ENCODE results near the gene ZDHHC17. TPM values are rescaled to one million over a fixed set of nuclear protein-coding genes. Genes with fewer than 3 reads are reported as not detected.
"Not testable (repeated sequence)": the region's sequence is repeated elsewhere in the genome, so short reads cannot be mapped to it uniquely, and the experiment has no call there.

Gene ZDHHC17
- total RNA-seq, result 26.9 and 28.5 TPM in 2 replicates

DNA sequence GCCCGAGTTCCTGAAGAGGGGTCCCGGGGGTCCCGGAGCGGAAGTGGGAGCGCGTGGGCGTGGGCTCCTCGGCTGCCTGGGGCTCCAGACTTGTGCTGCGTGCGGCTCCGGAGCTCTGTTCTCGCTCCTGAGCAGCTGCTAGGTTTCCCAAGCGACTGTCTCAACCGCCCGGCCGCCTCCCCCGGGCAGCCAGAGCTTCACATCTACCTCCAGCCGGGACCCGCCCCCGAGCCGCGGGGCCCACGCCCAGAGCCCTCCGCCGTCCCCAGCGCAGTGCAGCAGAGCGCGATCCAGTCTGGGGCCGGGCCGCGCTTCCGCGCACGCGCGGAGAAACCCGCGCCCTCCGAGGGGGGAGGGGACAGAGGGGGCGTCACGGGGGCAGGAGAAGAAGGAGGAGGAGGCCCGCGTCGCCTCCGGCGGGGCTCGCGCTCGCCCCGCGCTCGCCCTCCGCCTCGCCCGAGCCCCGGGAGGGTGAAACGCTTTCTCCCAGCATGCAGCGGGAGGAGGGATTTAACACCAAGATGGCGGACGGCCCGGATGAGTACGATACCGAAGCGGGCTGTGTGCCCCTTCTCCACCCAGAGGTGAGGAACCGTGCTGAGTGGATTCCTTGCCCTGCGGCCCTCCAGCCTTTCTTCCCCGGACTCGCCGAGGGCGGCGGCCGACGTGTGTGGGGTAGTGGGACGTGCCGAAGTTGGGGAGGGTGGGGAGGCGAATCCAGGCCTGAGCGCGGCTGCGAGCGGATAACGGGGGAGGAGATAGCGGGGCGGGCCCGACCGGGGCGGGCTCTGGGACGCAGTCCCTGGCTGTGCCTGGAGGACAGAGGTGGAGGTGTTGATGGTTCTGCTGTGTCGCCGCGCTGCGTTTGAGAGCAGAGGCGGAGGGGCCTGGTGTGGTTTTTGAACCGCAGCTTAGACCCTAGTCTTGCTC lies at the start of gene ZDHHC17:
ZDHHC17 (plus strand) TSS at position 370 of the 930 bp plus-strand sequence; CDS start at position 492, 122 bp downstream.
- intact Hi-C loops (cut with micrococcal nuclease), result loop anchor here (1.0 to 10.0 kb wide), 7 partner anchors 27 to 1249 kb away; partner anchors contain the start of genes BBS10, E2F7, KRR1 and NAP1L1

DNA sequence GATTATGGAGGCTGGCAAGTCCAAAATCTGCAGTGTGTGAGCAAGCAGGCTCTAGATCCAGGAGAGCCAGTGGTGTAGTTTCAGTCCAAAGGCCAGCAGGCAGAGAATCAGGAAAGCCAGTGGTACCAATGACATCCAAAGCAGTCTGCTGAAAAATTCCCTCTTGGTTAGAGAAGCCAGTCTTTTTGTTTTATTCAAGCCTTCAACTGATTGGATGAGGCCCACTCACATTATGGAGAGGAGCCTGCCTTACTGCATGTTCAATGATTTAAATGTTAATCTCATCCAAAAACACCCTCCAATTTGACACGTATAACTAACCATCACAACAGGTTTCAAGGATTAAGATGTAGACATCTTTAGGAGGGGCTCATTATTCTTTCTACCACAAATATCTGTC lies 49.5 kb upstream of the ZDHHC17 start:
- intact Hi-C loops (cut with micrococcal nuclease), result no loop called here

GRCh38 chr12:76714861-76715260 lies 49.1 kb upstream of the ZDHHC17 start:
- intact Hi-C loops (cut with micrococcal nuclease), result no loop called here

DNA sequence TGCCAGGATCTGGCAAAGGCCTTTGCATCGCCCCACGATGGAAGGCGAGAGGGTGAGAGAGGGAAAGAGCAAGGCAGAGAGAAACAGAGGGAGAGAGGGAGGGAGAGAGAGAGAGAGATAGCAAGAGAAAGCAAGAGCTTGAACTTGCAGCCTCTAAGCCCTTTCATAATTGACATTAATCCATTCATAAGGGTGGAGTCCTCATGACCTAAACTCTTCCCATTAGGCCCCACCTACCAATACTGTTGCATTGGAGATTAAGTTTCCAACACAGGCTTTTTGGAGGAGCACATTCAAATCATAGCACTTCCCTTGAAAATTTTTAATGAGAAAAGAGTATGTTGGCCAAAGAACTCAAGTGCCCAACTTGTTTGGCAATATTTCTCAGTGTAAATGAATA lies 48.6 kb upstream of the ZDHHC17 start:
- intact Hi-C loops (cut with micrococcal nuclease), result no loop called here

DNA sequence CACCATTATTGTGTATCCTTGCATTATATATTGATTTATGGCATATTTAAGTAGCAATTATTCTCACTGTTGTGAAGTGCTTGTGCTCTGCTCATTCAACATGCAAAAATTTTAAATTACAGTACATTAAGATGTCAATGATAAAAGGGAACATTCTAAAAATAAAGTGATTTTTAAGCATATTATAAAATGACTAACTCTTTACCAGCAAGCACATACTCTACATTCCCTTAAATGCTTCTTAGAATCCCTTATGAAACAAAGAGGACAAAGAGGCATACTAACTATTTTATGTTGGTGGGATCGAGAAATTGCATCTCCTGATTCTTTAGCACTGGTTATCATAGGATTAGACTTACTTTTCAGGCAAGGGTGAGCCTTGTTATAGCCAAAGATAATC lies 46.6 kb upstream of the ZDHHC17 start:
- intact Hi-C loops (cut with micrococcal nuclease), result no loop called here

- intact Hi-C loops (cut with micrococcal nuclease), result no loop called here
These were observed 44.5 kb upstream of the ZDHHC17 start for GRCh38 chr12:76719171-76720041.

- intact Hi-C loops (cut with micrococcal nuclease), result no loop called here
These were observed 43.8 kb upstream of the ZDHHC17 start for GRCh38 chr12:76720068-76720467.

GRCh38 chr12:76726626-76727025 lies 37.3 kb upstream of the ZDHHC17 start:
- intact Hi-C loops (cut with micrococcal nuclease), result no loop called here

DNA sequence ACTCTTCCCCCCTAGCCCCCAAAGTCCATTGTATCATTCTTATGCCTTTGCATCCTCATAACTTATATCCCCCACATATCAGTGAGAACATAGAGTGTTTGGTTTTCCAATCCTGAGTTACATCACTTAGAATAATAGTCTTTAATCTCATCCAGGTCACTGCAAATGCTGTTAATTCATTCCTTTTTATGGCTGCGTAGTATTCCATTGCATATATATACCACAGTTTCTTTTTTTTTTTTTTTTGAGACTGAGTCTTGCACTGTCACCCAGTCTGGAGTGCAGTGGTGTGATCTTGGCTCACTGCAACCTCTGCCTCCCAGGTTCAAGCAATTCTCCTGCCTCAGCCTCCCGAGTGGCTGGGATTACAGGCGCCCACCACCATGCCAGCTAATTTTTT lies 31.7 kb upstream of the ZDHHC17 start:
- intact Hi-C loops (cut with micrococcal nuclease), result not testable (repeated sequence)

- intact Hi-C loops (cut with micrococcal nuclease), result not testable (repeated sequence)
These were observed 26.2 kb upstream of the ZDHHC17 start for GRCh38 chr12:76737689-76738088.

DNA sequence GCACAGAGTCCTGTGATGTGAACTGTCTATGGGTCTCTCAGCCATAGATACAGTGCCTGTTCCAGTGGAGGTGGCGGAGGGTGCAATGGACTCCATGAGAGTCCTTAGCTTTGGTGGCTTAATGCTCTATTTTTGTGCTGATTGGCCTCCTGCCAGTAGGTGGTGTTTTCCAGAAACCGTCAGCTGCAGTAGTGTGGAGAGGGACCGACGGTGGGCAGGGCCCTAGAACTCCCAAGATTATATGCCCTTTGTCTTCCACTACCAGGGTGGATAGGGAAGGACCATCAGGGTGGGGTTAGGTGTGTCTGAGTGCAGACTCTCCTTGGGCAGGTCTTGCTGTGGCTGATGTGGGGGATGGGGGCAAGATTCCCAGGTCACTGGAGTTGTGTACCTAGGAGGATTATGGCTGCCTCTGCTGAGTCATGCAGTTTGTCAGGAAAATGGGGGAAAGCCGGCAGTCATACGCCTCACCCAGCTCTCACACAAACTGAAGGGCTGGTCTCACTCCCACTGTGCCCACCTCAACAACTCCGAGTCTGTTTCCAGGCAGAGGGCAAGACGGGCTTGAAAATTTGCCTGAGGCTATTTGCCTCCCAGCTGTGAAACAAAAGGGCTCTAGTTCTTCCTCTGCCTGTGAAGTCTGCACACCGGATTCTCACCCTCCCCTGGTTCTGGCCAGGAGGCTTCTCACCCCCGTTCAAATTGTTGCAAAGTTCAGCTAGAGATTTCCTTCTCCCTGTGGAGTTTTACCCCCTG lies 24.9 kb upstream of the ZDHHC17 start:
- intact Hi-C loops (cut with micrococcal nuclease), result no loop called here

DNA sequence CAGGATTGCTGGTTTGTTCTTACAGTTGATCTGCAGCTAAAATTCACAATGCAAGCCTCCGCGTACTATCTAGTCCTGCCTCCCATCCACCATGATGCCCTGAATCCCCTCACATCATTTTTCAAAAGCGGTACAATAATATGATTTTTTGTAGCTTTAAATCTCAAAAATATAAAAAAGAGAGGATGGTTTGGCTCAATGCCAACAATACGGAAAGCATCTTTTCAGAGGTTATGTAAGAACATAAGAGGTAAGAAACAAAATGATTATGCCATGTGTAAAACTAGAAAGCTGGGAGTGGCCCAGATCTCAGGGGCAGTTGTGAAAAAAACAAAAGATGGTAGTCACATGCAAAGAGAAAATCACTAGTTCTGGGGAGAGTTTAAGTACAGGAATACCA lies 24.0 kb upstream of the ZDHHC17 start:
- intact Hi-C loops (cut with micrococcal nuclease), result no loop called here

GRCh38 chr12:76740501-76740900 lies 23.4 kb upstream of the ZDHHC17 start:
- intact Hi-C loops (cut with micrococcal nuclease), result no loop called here

- intact Hi-C loops (cut with micrococcal nuclease), result no loop called here
These were observed 18.6 kb upstream of the ZDHHC17 start for GRCh38 chr12:76745343-76745742.

DNA sequence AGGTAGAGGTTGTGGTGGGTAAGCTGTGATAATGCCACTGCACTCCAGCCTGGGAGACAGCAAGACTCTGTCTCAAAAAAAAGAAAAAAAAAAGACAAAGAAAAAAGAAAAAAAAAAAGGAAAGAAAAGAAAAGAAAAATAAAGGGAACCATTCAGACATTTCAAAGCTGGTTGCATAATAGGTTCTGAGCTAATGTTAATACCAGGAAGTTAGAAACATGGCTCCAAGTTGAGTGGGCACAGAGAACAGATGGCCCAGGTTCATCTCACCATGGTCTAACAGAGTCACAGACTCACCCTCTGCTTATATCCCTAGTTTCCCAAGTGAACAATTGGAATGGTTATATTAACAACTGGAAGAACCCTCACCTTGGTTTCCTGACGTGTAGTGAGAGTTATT lies 17.4 kb upstream of the ZDHHC17 start:
- intact Hi-C loops (cut with micrococcal nuclease), result no loop called here

- intact Hi-C loops (cut with micrococcal nuclease), result no loop called here
These were observed 16.7 kb upstream of the ZDHHC17 start for GRCh38 chr12:76747245-76747644.

DNA sequence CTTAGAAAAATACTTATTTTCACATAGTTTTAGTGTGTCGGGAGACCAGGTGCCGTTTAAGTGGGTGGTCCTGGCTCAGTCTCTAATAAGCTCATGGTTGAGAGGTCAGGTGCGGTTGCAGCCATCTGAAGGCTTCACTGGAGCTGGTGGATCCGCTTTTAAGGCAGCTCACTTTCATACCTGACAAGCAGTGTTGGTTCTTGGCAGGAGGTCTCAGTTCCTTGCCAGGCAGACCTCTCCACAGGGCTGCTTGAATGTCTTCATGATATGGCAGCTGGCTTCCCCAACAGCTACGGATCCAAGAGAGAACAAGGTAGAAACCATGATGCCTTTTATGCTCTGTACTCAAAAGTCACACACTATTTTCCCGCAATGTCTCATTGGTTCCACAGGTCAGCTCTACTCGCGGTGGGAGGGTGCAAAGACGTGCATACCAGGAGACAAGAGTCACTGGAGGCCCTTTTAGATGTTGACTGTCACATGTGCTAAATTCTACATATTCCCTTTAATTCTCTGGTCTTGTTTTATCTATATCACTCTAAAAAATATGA lies 8.0 kb upstream of the ZDHHC17 start:
- intact Hi-C loops (cut with micrococcal nuclease), result no loop called here

DNA sequence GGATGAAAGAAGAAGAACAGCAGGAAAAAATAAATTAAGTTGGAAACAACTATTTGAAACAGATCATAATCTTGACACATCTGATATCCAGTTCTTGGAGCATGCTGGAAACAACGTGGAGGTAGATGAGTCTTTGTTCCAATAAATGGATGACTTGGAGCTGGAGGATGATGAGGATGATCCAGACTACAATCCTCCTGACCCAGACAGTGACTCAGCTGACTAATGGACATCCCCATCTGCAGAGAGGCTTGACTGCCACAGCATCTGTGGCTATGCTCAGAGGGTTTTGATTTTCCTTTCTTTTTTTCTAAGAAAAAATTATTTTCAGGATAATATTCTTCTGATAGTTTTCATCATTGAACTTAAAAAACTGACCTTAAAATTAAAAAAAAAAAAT lies 6.2 kb upstream of the ZDHHC17 start:
- intact Hi-C loops (cut with micrococcal nuclease), result no loop called here

GRCh38 chr12:76762601-76762980 lies 1.3 kb upstream of the ZDHHC17 start:
- intact Hi-C loops (cut with micrococcal nuclease), result loop anchor here (10.0 kb wide), 2 partner anchors 418 to 1248 kb away; partner anchors contain the start of genes BBS10 and KRR1

DNA sequence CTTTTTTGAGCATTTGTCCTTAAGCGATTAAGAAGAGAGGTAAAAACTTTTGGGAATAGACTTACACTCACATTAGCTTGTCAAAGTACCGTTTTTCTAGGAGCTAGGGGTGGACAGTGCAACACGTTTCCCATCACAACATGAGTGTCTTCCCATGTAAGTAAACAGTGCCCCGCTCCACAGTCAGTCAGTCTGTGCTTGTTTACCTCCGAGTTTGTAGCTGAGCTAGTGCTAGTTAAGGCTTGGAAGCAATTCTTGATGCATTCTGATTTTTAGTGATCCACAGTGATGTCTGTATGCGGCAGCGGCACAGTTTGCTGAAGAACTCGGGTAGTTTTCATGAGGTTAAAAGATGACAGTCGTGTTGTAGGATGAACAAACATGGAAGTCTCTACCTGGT lies 941 bp downstream of the ZDHHC17 start:
- intact Hi-C loops (cut with micrococcal nuclease), result loop anchor here (1.0 to 10.0 kb wide), 7 partner anchors 26 to 1250 kb away; partner anchors contain the start of genes BBS10, E2F7, KRR1 and NAP1L1

DNA sequence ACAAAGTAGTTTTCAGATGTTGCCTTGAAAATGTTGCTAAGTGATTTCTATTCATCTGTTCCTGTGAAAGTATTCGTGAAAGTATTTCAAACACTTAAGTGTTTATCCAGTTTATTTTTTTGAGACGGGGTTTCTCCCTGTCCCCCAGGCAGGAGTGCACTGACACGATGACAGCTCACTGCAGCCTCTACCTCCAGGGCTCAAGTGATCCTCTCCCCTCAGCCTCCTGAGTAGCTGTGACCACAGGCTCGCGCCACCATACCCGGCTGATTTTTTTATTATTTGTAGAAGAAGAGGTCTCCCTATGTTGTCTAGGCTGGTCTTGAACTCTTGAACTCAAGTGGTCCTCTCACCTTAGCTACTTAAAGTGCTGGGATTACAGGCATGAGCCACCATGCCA lies 1.7 kb downstream of the ZDHHC17 start:
- intact Hi-C loops (cut with micrococcal nuclease), result loop anchor here (2.0 to 10.0 kb wide), 3 partner anchors 25 to 1251 kb away; partner anchors contain the start of genes BBS10 and KRR1
